Kidney (tissue), 14 donors: ENCODE data around the gene CRTC1. TPM values are rescaled to one million over a fixed set of nuclear protein-coding genes. Genes with fewer than 3 reads are reported as not detected.

Experiments
- DNase-seq, 5 donors: peaks; one replicate each; pipeline ENCODE4 v3.0.0-alpha.2; 2013 to 2020
- FAIRE-seq: peaks from 2 replicates; lab custom pipeline; 2012; peaks lifted over from hg19 to GRCh38; lab: Jason Lieb, UNC
- H3K27ac ChIP-seq, 2 donors: one replicate each; pipeline ENCODE4 v1.7.0; 2013; ENCODE audit warnings: low read depth in 2 of 2, low read length in 2 of 2, inconsistent platforms in 1 of 2
- H3K27me3 ChIP-seq: one replicate; pipeline ENCODE4 v1.7.1; 2013; ENCODE audit warnings: low read length, inconsistent platforms; ENCODE audit not compliant: control insufficient read depth, insufficient read depth
- H3K36me3 ChIP-seq, 3 donors: one replicate each; pipeline versions ENCODE4 v1.7.0 to v1.7.1; 2013; ENCODE audit warnings: low read length in 3 of 3, control low read depth in 1 of 3, inconsistent platforms in 1 of 3; ENCODE audit not compliant: insufficient read depth in 3 of 3, control insufficient read depth in 2 of 3
- H3K4me1 ChIP-seq, 3 donors: one replicate each; pipeline versions ENCODE4 v1.7.0 to v1.7.1; 2013; ENCODE audit warnings: low read length in 3 of 3, inconsistent platforms in 1 of 3, low read depth in 1 of 3; ENCODE audit not compliant: control insufficient read depth in 2 of 3, insufficient read depth in 2 of 3
- H3K4me3 ChIP-seq, 3 donors: one replicate each; pipeline versions ENCODE4 v1.7.0 to v1.8.1; 2013; ENCODE audit warnings: low read length in 3 of 3, control low read depth in 1 of 3, inconsistent platforms in 1 of 3
- H3K9ac ChIP-seq, 3 donors: one replicate each; pipeline versions ENCODE4 v1.7.0 to v1.7.1; 2013; ENCODE audit warnings: low read length in 3 of 3, control low read depth in 1 of 3, inconsistent platforms in 1 of 3
- H3K9me3 ChIP-seq, 3 donors: one replicate each; pipeline versions ENCODE4 v1.7.0 to v1.7.1; 2013; ENCODE audit warnings: low read length in 3 of 3, control low read depth in 1 of 3, inconsistent platforms in 1 of 3; ENCODE audit not compliant: control insufficient read depth in 2 of 3, insufficient read depth in 1 of 3
- CTCF ChIP-seq: IDR thresholded peaks from 3 replicates; pipeline ENCODE4 v1.5.1; 2012; ENCODE audit warnings: mild to moderate bottlenecking, moderate library complexity, borderline replicate concordance; ENCODE audit not compliant: insufficient read depth; ENCODE audit errors: extremely low read depth
- intact Hi-C: fragments of 100-400 bp; cut with DNase I; formaldehyde crosslinking; loops from one replicate; pipeline ENCODE4 v1.11.1; 2022
- polyA plus RNA-seq: library from polyadenylated mRNA; stranded (reverse); fragments of 350-450 nt; fragmentation: Illumina TruSeq; extraction: RNeasy Lipid Tissue Mini Kit (QIAGEN cat#74804); gene quantifications from one replicate; pipeline ENCODE4 v1.2.3, GENCODE V29; 2014; ENCODE audit warnings: low read depth, low replicate concordance; ENCODE audit not compliant: insufficient read depth
- total RNA-seq: library from RNA; stranded (reverse); fragmentation: NEBNext Ultra II Directional; extraction: Animal tissue kit (Norgen Biotek cat#: 25700); gene quantifications from one replicate; pipeline ENCODE4 v1.2.1, GENCODE V29; 2021
- donor health status: control.
- donor health status: control.
- donor health status: control.
- donor health status: control.
- donor health status: control.
- donor health status: DM: yes; HTN: yes; CAD: no.
- donor health status: Normal renal cell carcinoma (clear cell type).

The CRTC1 gene
- total and polyA plus RNA-seq, 2 donors from 2014 or later: 10.9 to 26.8 TPM

DNA sequence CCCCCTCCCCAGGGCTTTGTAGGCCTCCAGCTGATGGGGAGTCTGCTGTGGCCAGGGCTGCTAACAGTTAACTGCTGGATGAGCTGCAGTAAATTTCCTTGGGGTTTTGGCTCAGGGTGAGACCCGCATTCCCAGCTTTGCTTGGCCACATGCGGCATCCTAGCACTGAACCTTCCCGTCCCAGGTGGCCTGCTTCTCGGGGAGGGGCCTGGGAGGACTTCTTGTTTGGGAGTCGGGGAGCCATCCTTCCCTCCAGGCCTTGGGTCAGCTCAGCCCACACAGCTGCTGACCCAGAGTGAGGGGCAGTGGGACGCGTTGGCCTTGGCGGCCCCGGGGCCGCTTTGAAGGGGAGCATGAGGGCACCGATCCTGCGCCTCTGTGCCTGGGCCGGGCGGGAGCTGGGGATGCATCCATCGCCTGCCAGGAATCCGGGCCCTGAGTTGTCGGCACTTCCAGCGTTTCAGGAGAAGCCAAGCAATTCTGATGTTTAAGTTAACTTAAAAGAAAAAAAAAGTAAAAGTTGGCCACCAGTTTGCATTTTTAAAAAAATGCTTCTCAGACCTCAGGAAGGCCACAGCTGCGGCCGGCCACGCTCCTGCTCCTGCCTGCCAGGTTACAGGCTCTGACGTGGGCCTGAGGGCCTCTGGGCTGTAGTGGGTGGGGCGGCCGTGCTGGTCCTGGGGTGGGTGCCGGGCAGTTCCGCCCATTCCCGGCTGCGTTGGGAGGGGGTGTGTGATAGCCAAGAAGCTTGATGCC is 27.7 kb downstream of the CRTC1 start:
- no peak for FAIRE-seq
- no peak for TF ChIP-seq CTCF
- intact Hi-C loops: no loop called here
- peak overlapping the region in 1 of 2 donors; percentile 11 for H3K27ac ChIP-seq
- no peaks in the 10 kb centered on the region for H3K9me3 ChIP-seq
- peak in 3 of 5 donors; percentile 9 to 87 (median 72) for DNase-seq
- peaks cover 0 to 13% (median 5%) of the 10 kb centered on the region in 3 donors for H3K4me1 ChIP-seq
- no peaks in the 10 kb centered on the region for H3K27me3 ChIP-seq
- no peaks in the 10 kb centered on the region for H3K36me3 ChIP-seq
- H3K9ac ChIP-seq: no peak overlapping the region
- no peak overlapping the region for H3K4me3 ChIP-seq

DNA sequence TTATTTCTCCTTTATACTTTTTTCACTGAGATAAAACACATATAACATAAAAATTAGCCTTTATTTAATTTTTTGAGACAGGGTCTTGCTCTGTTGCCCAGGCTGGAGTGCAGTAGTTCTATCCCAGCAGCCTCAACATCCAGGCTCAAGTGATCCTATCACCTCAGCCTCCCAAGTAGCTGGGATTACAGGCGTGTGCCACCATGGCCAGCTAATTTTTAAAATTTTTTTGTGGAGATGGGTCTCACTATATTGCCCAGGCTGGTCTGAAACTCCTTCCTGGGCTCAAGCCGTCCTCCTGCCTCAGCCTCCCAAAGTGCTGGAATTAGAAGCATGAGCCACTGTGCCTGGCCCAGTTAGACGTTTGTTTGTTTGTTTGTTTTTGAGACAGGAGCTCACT is 28.4 kb downstream of the CRTC1 start:
- Histone ChIP-seq H3K27me3 (no peaks in the 10 kb centered on the region), H3K9ac (no peak overlapping the region), H3K4me3 (no peak overlapping the region), H3K36me3 (no peaks in the 10 kb centered on the region), H3K27ac (peak overlapping the region in 1 of 2 donors; percentile 11), H3K9me3 (no peaks in the 10 kb centered on the region), H3K4me1 (peaks cover 0 to 13% (median 5%) of the 10 kb centered on the region in 3 donors)
- FAIRE-seq: no peak
- DNase-seq: no peak
- intact Hi-C loops: no loop called here
- TF ChIP-seq CTCF: no peak

DNA sequence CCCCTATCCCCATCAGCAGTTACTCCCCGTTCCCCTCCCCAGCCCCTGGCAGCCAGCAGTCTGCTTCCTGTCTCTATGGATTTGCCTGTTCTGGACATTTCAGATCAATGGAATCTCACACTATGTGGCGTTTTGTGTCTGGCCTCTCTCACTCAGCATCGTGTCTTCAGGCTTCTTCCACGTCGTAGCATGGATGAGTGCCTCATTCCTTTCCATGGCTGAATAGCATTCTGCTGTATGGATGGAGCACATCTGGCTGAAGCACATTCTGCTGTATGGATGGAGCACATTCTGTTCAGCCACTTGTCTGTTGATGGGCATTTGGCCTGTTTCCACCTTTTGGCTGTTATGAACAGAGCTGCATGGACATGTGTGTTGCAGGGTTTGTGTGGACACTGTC is 29.5 kb downstream of the CRTC1 start:
- no peaks in the 10 kb centered on the region for H3K36me3 ChIP-seq
- DNase-seq (no peak), FAIRE-seq (no peak)
- no peak overlapping the region for H3K4me3 ChIP-seq
- intact Hi-C loops: no loop called here
- H3K9me3 ChIP-seq: no peaks in the 10 kb centered on the region
- no peak overlapping the region for H3K27ac ChIP-seq
- no peak for TF ChIP-seq CTCF
- peaks cover 0 to 13% (median 5%) of the 10 kb centered on the region in 3 donors for H3K4me1 ChIP-seq
- H3K9ac ChIP-seq: no peak overlapping the region
- no peaks in the 10 kb centered on the region for H3K27me3 ChIP-seq
